ENCODE measurements around the gene NEB. TPM values are rescaled to one million over a fixed set of nuclear protein-coding genes. Genes with fewer than 3 reads are reported as not detected.

Gene NEB
- polyA plus RNA-seq, 1 donor: 1,512 TPM

DNA sequence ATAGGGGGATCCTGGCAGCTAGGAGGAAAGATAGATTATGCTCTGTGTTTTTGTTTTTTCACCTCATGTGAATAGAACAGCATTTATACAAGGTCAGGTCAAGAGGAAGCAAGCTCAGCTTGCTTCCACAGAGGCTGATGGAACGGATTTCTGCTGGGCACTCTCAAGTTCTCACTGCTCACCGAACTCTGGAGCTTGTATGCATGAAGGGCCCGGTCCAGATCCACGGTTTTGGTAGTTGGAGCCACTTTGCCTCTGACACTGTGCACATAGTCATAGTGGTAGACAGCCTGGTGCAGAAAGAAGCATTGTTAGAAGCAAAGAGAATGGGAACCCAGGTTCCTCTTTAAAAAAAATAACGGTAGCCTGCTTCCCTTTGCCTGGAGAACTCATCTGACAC is 182.7 kb downstream of the NEB start:
- no peak for DNase-seq

- no peak for DNase-seq
Observed at GRCh38 chr2:151549191-151549590, 185.1 kb downstream of the NEB start.

GRCh38 chr2:151544449-151544848 is 189.8 kb downstream of the NEB start:
- no peak for DNase-seq

GRCh38 chr2:151543876-151544275 is 190.4 kb downstream of the NEB start:
- DNase-seq: no peak

GRCh38 chr2:151534001-151534400 is 200.3 kb downstream of the NEB start:
- no peak for DNase-seq

GRCh38 chr2:151533127-151533526 is 201.1 kb downstream of the NEB start:
- DNase-seq: no peak

DNA sequence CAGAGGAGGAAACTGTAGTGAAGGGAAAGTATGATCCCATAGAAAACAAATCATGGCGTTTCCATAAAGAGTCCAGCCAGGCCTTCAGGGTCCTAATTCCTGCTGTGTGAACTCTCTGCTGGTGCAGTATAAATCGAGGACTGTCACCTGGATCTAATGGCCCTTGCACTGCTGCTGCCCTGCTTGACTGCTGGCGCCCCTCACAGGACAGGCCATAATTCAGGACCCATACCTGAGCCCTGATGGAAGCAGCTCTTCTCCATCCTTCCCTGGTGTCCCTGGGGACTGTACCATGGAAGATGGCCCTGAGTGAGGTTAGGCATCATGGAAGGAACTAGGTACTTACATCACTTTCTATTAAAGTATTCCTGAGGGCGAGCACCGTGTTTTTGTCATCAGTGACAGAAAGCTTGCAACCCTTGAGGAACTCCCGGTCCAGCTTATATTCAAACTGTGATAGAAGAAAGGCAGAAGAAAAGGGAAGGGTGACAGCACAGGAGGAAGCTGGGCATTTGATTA is 207.6 kb downstream of the NEB start:
- DNase-seq: no peak

DNA sequence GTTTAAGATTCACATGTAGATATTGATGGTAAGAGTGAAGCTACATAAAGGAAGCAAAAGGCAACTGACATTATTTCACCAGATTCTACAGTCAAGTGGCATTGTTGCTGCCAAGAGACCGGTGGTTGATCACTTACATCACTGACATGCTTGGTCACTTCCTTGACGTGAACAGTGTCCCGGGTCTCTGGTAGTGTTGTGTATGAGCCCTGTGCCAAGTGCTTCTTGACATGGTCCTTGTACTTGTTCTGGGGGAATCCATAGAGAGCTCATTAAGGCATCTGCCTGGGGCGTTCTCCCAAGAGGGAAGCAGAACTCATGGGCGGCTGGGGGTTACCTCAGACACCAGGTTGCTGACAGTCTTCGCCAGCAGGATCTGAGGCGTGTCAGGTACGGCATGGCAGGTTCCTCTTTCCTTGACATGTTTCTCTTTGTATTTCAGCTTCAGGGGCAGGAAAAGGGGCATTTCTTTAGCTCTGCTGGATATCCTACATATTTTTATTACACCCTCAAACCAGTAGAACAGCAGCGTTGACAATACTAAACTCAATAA is 208.4 kb downstream of the NEB start:
- no peak for DNase-seq

DNA sequence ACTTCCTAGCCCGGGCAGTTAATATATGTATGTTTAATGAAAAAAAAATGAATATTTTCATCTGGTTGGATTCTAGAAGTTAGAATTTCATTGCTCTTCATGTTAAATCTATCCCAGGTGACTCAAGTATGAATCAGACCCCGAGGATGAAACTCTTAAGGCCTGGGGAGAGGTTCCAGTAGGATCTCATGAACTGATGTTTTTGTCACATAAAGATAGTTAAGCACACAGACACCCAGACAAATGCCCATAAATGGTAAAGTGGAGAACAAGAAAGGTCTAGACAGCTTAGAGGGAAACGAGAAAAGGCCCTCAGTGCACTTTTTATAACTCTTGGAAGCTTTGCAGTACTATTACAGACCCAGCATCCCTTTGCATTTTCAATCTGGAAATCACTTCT is 210.4 kb downstream of the NEB start:
- no peak for DNase-seq

GRCh38 chr2:151522556-151522955 is 211.7 kb downstream of the NEB start:
- DNase-seq: no peak

DNA sequence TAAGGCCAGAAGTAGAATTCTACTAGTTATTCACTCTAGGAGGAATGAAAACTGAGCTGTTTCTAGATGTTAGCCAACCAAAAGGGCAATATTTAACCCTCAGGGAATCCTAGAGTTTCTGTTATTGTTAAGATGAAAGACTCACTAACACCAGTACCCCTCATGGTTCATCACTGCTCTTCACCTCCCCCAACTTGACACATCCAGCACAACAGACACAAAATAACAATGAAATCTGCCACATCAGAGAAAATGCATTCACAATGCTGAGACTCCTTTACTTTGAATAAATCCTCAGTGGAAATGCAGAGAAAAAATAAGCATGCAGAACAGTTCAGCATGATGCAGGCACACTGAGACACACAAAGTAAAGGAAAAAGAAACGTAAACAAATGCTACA is 213.3 kb downstream of the NEB start:
- no peak for DNase-seq

GRCh38 chr2:151518802-151519201 is 215.5 kb downstream of the NEB start:
- DNase-seq: no peak

- no peak for DNase-seq
Observed at GRCh38 chr2:151508519-151508918, 225.8 kb downstream of the NEB start.

GRCh38 chr2:151506170-151506569 is 228.1 kb downstream of the NEB start:
- DNase-seq: no peak

GRCh38 chr2:151498178-151498577 is 236.1 kb downstream of the NEB start:
- DNase-seq: no peak

DNA sequence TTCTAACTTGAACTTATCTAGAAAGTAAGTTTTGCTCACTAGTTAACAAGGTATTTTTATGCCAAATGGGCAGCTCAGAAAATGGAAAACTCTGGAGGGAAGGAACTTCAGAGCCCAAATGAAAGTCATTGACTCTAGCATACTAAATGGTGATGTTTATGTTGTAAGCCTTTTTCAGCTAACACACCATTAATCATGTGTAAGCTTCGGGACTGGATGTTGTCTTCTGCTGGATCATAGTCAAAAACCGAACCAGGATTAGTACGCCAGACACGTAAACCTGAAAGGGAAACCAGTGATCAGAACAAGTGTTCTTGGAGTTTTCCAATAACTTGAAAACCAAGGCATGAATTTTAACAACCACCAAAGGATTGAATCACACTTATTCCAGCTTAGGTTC is 242.8 kb downstream of the NEB start:
- DNase-seq: no peak

- no peak for DNase-seq
Observed at GRCh38 chr2:151490276-151490675, 244.0 kb downstream of the NEB start.

GRCh38 chr2:151486053-151486452 is 248.2 kb downstream of the NEB start:
- DNase-seq: no peak

- no peak for DNase-seq
Observed at GRCh38 chr2:151484100-151484499, 250.2 kb downstream of the NEB start.

- DNase-seq: no peak
Observed at GRCh38 chr2:151483546-151483945, 250.7 kb downstream of the NEB start.

DNA sequence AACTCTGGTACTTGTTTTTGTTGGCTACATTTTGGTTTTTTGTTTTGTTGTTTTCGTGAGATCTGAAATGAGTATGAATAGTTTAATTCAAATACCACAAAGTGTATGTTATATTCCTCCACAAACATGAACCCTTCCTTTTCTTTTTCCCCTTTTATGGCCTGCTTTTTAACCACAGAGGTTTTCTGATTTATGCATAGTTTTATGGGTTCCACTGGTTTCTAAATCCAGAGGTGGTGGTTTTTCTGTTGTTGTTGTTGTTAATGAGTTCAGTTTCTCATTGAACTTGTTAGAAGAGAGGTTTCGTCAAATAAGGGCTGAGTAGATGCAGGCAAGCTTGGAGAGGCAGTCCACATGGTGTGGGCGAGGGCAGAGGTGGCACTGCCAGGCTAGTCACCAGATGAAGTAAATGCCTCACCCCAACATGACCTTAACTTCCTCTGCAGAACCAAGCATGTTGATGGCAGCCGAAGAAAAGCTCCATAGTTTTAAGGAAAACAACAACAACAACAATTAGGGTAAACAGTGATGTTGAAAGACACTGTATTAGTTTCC is 252.0 kb downstream of the NEB start:
- DNase-seq: no peak

DNA sequence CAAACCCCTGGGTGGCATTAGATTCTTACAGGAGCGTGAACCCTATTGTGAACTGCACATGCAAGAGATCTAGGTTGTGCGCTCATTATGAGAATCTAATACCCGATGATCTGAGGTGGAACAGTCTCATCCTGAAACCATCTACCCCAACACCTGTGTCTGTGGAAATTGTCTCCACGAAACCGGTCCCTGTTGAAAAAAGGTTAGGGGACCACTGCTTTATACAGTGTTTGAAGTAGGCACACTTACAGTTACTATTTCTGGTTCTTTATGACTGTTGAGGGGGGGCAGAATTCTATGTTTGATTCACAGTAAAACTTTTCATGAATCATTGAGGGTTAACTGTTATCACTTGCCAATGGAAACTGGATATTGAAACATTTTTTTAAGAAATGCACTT is 252.5 kb downstream of the NEB start:
- DNase-seq: no peak

DNA sequence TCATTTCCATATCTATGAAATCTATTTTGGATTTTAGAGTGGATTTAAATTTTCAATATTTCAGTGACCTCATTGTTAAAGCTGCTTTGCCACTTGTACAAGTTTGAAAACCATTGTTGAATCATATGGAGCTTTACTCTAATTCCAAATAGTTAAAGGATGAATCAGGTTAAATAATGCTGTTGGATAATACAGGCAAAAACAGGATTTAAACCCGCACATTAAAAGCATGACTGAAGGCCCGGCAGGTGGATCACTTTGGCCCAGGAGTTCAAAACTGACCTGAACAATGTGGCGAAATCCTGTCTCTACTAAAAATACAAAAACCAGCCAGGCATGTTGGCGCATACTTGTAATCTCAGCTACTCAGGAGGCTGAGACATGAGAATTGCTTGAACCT is 256.3 kb downstream of the NEB start:
- no peak for DNase-seq

- DNase-seq: no peak
Observed at GRCh38 chr2:151476287-151476686, 258.0 kb downstream of the NEB start.

DNA sequence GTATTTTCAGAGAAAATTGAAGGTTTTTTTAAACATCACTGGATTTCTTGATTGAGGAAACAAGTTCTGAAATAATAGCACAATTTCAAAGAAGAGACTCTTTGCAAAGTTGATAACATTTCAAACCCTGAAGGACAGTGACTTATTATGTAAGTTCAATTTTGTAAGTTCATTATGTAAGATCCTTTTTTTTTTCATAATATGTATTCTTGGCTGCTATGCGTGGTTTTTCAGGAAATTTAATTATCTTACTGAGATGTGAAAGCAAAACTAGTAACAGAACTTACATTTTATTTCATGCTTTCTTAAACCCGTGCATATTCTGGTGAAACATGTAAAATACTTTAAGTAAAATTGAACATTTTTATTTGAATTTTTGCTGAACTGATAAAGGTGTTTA is 259.2 kb downstream of the NEB start:
- no peak for DNase-seq

All from hindlimb muscle (tissue), 1 donor.